Measurements from ENCODE around the gene PNMA3. TPM values are rescaled to one million over a fixed set of nuclear protein-coding genes. Genes with fewer than 3 reads are reported as not detected.
A peak's percentile ranks its signal among the peaks of the same experiment; 100 is the strongest.
"Not testable (repeated sequence)": the region's sequence is repeated elsewhere in the genome, so short reads cannot be mapped to it uniquely, and the experiment has no call there.

PNMA3 gene
- 10 to 100 TPM in 1 of 2 donors, under 1 TPM in 1; 0.17 to 11.7 TPM for total RNA-seq
- under 1 TPM; 0.06 to 0.29 TPM for polyA plus RNA-seq

- WGBS: 16% methylated on average over 80 of the region's 80 CpGs
- TF ChIP-seq EGR1 (IDR thresholded peaks at IDR 0.05; ENCODE audit: low read depth in 2 of 2) (no peak), CTCF (IDR thresholded peaks at IDR 0.05; ENCODE audit: low read depth, low read length, missing input control) (no peak), HNF4A (conservative IDR thresholded peaks at IDR 0.05) (no peak), FOXA1 (IDR thresholded peaks at IDR 0.05) (no peak), HNF4G (IDR thresholded peaks at IDR 0.05) (no peak), YY1 (IDR thresholded peaks at IDR 0.05) (no peak), JUND (IDR thresholded peaks at IDR 0.05) (no peak), TAF1 (conservative IDR thresholded peaks at IDR 0.05) (no peak), MAX (IDR thresholded peaks at IDR 0.05) (no peak), GABPA (IDR thresholded peaks at IDR 0.05 in 1 of 2, conservative IDR thresholded peaks at IDR 0.05 in 1 of 2) (no peak), NR2F2 (IDR thresholded peaks at IDR 0.05) (no peak), ZBTB33 (IDR thresholded peaks at IDR 0.05) (no peak), ATF3 (IDR thresholded peaks at IDR 0.05) (no peak), SP1 (IDR thresholded peaks at IDR 0.05) (no peak), RAD21 (IDR thresholded peaks at IDR 0.05) (no peak), REST (IDR thresholded peaks at IDR 0.05) (no peak), RXRA (IDR thresholded peaks at IDR 0.05) (no peak), FOXA2 (IDR thresholded peaks at IDR 0.05) (no peak)
- no peak within 1 kb of the TSS for H3K9ac ChIP-seq (ENCODE audit: low read depth in 1 of 2, low read length in 2 of 2)
- H3K9me3 ChIP-seq (ENCODE audit: control insufficient read depth in 4 of 4, low read length in 3 of 4): no peaks in the 10 kb centered on the region
- no peaks in the 10 kb centered on the region for H3K36me3 ChIP-seq (ENCODE audit: control insufficient read depth in 4 of 4, insufficient read depth in 3 of 4, low read depth in 1 of 4, low read length in 3 of 4)
- peaks cover 0 to 8% (median 0%) of the 10 kb centered on the region in 4 donors for H3K27me3 ChIP-seq (ENCODE audit: control insufficient read depth in 4 of 4, insufficient read depth in 4 of 4, low read length in 3 of 4)
- H3K27ac ChIP-seq (ENCODE audit: low read depth in 1 of 2, low read length in 2 of 2): no peak within 1 kb of the TSS
- no peak within 1 kb of the TSS for H3K4me3 ChIP-seq (ENCODE audit: low read depth in 1 of 3, low read length in 3 of 3)
- DNase-seq (ENCODE audit: low spot score): peak; percentile 35
- peaks cover 0 to 2% (median 0%) of the 10 kb centered on the region in 4 donors for H3K4me1 ChIP-seq (ENCODE audit: control insufficient read depth in 4 of 4, insufficient read depth in 4 of 4, low read length in 3 of 4)
Observed at GRCh38 chrX:153055871-153056749, at the start of gene PNMA3. PNMA3 (plus strand) TSS chrX:153056470; CDS start chrX:153057056, 586 bp downstream.

- not testable (repeated sequence) for H3K27ac ChIP-seq (ENCODE audit: low read depth in 1 of 2, low read length in 2 of 2); H3K4me1 ChIP-seq (ENCODE audit: control insufficient read depth in 4 of 4, insufficient read depth in 4 of 4, low read length in 3 of 4); H3K9ac ChIP-seq (ENCODE audit: low read depth in 1 of 2, low read length in 2 of 2); H3K4me3 ChIP-seq (ENCODE audit: low read depth in 1 of 3, low read length in 3 of 3); H3K36me3 ChIP-seq (ENCODE audit: control insufficient read depth in 4 of 4, insufficient read depth in 3 of 4, low read depth in 1 of 4, low read length in 3 of 4); DNase-seq (ENCODE audit: low spot score); H3K27me3 ChIP-seq (ENCODE audit: control insufficient read depth in 4 of 4, insufficient read depth in 4 of 4, low read length in 3 of 4); H3K9me3 ChIP-seq (ENCODE audit: control insufficient read depth in 4 of 4, low read length in 3 of 4)
- WGBS: 68% methylated on average over 2 of the region's 2 CpGs
Observed at GRCh38 chrX:153017174-153017573, 39.1 kb upstream of the PNMA3 start.

All from liver (tissue), 9 donors.